Nephron progenitor cell (in vitro differentiated cells): ENCODE measurements around the gene F2.

Experiments
- DNase-seq: peaks from one replicate; pipeline ENCODE4 v3.0.0; 2021
- H3K27ac Mint-ChIP-seq: 2 replicates; pipeline ENCODE4 v1.8.0; 2021; ENCODE audit warnings: mild to moderate bottlenecking, moderate library complexity, mixed read lengths
- H3K27me3 Mint-ChIP-seq: 2 replicates; pipeline ENCODE4 v1.8.0; 2021; ENCODE audit warnings: mild to moderate bottlenecking, low read depth, mixed read lengths; ENCODE audit not compliant: poor library complexity
- H3K36me3 Mint-ChIP-seq: 2 replicates; pipeline ENCODE4 v1.8.0; 2021; ENCODE audit warnings: low read depth, mixed read lengths
- H3K4me1 Mint-ChIP-seq: 2 replicates; pipeline ENCODE4 v1.8.0; 2021; ENCODE audit warnings: mixed read lengths
- H3K4me3 Mint-ChIP-seq: 2 replicates; pipeline ENCODE4 v1.8.0; 2021; ENCODE audit warnings: mild to moderate bottlenecking, moderate library complexity, mixed read lengths
- H3K9me3 Mint-ChIP-seq: 2 replicates; pipeline ENCODE4 v1.8.0; 2021; ENCODE audit warnings: mild to moderate bottlenecking, moderate library complexity, mixed read lengths
- TF ChIP-seq, protein P1 (sequence below): fragments of 200-600 bp; sonication (generic); IDR thresholded peaks from 2 replicates; pipeline ENCODE4 v1.5.0; 2021; ENCODE audit warnings: antibody characterized with exemption

F2 gene

DNA sequence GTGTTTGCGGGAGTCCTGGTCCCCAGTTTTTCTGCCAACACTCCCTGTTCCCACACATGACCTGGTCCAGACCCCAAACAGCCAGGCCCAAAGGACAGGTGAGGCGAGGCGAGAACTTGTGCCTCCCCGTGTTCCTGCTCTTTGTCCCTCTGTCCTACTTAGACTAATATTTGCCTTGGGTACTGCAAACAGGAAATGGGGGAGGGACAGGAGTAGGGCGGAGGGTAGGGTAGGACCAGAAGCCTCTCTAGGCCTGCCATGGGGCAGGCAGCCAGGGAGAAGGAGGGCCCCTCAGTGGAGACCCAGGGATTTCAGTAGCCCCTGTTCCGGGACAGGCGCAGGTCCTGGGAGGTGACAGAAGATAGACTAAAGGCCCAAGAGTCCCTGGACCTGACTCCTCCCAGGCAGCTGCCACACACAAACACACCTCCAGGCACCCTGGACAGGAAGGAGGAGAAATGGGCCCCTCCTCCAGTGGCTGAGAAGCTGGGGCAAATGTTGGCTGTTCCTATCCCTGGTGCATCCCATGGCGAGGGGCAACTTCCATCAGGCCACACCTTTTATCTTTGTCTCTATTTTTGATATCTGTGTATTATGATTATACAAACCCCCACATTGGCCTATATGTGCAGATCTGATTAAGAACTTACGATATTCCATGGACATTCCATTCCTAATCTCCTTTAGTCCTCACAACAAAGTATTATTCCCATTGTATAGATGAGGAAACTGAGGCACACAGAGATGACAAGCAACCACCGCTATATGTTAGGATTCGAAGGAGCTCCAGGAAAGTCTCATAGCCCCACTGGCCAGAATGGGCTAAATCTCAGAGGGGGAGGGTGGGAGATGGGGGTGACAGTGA lies 626 bp upstream of the F2 start:
- Mint-ChIP-seq H3K36me3 (no peaks in the 10 kb centered on the region), H3K4me1 (peaks cover 25% of the 10 kb centered on the region), H3K9me3 (no peaks in the 10 kb centered on the region), H3K27ac (no peak overlapping the region), H3K4me3 (no peak overlapping the region), H3K27me3 (no peaks in the 10 kb centered on the region)
- TF ChIP-seq, protein P1, sequence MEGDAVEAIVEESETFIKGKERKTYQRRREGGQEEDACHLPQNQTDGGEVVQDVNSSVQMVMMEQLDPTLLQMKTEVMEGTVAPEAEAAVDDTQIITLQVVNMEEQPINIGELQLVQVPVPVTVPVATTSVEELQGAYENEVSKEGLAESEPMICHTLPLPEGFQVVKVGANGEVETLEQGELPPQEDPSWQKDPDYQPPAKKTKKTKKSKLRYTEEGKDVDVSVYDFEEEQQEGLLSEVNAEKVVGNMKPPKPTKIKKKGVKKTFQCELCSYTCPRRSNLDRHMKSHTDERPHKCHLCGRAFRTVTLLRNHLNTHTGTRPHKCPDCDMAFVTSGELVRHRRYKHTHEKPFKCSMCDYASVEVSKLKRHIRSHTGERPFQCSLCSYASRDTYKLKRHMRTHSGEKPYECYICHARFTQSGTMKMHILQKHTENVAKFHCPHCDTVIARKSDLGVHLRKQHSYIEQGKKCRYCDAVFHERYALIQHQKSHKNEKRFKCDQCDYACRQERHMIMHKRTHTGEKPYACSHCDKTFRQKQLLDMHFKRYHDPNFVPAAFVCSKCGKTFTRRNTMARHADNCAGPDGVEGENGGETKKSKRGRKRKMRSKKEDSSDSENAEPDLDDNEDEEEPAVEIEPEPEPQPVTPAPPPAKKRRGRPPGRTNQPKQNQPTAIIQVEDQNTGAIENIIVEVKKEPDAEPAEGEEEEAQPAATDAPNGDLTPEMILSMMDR = no peak
- no peak for DNase-seq

DNA sequence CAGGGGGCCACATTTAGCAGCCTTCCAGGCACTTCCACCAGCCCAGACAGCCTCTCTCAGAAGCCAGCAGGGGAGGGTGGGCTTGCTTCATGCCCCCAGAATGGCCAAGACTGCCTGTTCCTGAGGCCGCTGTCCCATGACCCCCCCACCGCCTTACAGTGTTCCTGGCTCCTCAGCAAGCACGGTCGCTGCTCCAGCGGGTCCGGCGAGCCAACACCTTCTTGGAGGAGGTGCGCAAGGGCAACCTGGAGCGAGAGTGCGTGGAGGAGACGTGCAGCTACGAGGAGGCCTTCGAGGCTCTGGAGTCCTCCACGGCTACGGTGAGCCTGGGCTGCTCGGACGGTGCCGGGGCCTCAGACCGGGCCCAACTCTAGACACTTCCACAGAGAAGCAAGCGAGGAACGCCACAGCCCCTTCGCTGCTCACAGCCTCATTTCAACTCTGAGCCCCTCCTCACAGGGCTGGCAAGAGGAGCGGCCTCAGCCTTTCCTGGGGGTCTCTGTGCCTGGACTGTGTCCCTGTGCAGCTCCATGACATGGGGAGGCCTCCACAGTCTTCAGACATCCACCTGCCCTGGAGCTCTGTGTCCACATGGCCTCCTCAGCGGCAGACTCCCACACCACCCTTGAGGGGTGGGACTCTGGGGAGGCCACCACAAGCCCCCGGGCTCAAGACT lies 668 bp downstream of the F2 start:
- TF ChIP-seq, protein P1 = no peak
- Mint-ChIP-seq H3K27ac (no peak overlapping the region), H3K4me1 (peaks cover 31% of the 10 kb centered on the region), H3K36me3 (no peaks in the 10 kb centered on the region), H3K27me3 (peaks cover 3% of the 10 kb centered on the region), H3K4me3 (no peak overlapping the region), H3K9me3 (no peaks in the 10 kb centered on the region)
- no peak for DNase-seq

DNA sequence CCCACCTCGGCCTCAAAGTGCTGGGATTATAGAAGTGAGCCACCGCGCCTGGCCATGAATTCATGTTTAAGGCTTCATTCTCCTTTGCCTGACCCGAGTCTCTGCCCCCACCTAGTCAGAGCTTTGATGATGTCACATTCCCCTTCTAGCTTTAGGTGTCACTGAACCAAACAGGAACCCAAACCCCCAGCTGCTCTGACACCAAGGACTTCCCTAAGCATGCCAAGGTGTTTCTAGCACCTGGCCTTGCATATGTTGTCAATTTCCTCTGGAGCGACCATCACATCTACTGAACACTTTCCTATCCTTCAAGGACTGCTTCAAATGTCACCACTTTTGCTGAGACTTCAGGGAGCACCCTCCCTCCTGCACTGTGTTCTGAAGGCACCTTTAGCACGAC lies 2.3 kb downstream of the F2 start:
- H3K4me3 Mint-ChIP-seq = no peak overlapping the region
- no peaks in the 10 kb centered on the region for H3K36me3 Mint-ChIP-seq
- TF ChIP-seq, protein P1 = no peak
- no peak for DNase-seq
- H3K9me3 Mint-ChIP-seq = no peaks in the 10 kb centered on the region
- peaks cover 40% of the 10 kb centered on the region for H3K4me1 Mint-ChIP-seq
- peaks cover 3% of the 10 kb centered on the region for H3K27me3 Mint-ChIP-seq
- H3K27ac Mint-ChIP-seq = peak overlapping the region; percentile 88

DNA sequence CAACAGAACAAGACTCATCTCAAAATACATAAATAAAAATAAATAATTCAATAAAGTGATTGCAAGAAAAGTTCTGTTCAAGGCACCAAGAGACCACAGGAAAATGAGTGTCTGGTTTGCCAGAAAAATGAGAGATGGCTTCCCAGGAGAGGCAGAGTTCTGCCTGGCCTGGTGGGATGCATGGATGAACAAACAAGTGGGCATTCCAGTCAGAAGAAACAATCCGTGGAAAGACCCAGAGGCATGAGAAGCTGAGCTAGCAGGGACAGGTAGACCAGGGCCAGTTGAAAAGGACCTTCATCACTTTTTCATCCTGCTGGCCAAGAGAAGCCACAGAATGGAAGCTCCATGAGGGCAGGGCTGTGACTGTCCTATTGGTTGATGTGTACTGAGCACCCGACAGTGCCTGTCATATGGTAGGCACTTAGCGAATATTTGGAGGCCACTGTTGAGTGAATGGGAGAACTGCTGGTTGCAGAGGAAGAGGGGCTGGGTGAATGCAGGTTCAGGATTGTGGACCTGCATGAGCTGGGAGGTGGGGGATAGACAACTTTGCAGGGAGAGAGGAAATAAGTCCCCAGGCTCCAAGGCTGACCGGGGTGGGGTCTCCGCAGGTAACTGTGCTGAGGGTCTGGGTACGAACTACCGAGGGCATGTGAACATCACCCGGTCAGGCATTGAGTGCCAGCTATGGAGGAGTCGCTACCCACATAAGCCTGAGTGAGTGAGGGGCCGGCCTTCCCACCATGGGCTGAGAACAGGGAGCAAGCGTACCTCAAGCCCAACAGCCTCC lies 3.7 kb downstream of the F2 start:
- Mint-ChIP-seq H3K9me3 (no peaks in the 10 kb centered on the region), H3K4me3 (no peak overlapping the region), H3K27me3 (peaks cover 3% of the 10 kb centered on the region), H3K4me1 (peaks cover 40% of the 10 kb centered on the region), H3K27ac (no peak overlapping the region), H3K36me3 (no peaks in the 10 kb centered on the region)
- DNase-seq = no peak
- TF ChIP-seq, protein P1 = no peak

DNA sequence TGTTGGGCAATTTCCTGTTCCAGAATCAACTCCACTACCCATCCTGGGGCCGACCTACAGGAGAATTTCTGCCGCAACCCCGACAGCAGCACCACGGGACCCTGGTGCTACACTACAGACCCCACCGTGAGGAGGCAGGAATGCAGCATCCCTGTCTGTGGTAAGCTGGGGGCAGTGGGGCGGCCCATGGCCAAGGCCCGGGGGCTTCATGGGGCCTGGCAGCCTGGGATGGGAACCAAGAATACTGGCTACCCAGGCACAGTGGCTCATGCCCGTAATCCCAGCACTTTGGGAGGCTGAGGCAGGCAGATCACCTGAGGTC lies 4.3 kb downstream of the F2 start:
- Mint-ChIP-seq H3K9me3 (no peaks in the 10 kb centered on the region), H3K27me3 (peaks cover 3% of the 10 kb centered on the region), H3K4me1 (peaks cover 38% of the 10 kb centered on the region), H3K4me3 (no peak overlapping the region), H3K36me3 (no peaks in the 10 kb centered on the region), H3K27ac (no peak overlapping the region)
- no peak for DNase-seq
- TF ChIP-seq, protein P1 = no peak
